T47D (cell line): ENCODE measurements around the gene SCOC.

Source experiments
- DNase-seq, 2 experiments: peaks; one replicate each; pipeline versions ENCODE4 v3.0.0 to v3.0.0-alpha.2; 2011 to 2012; ENCODE audit warnings: low read depth in 1 of 2, low spot score in 1 of 2
- JUND ChIP-seq: IDR thresholded peaks from 2 replicates; pipeline ENCODE4 v1.6.1; 2012; ENCODE audit warnings: low read depth
- in situ Hi-C: cut with HindIII; loops from 2 replicates; pipeline ENCODE4 v1.10.0; 2016; ENCODE audit warnings: low sequenced_read_pairs, low pct_unique_long_range_greater_than_20kb

SCOC gene

GRCh38 chr4:140373328-140374129 lies at the start of gene SCOC:
TSS of gene SCOC (plus strand) at chr4:140373646. CDS start at chr4:140379171, 5,525 bp downstream.
- DNase-seq = peak; percentile 87 to 99
- no peak for TF ChIP-seq JUND
- in situ Hi-C loops = no loop called here

DNA sequence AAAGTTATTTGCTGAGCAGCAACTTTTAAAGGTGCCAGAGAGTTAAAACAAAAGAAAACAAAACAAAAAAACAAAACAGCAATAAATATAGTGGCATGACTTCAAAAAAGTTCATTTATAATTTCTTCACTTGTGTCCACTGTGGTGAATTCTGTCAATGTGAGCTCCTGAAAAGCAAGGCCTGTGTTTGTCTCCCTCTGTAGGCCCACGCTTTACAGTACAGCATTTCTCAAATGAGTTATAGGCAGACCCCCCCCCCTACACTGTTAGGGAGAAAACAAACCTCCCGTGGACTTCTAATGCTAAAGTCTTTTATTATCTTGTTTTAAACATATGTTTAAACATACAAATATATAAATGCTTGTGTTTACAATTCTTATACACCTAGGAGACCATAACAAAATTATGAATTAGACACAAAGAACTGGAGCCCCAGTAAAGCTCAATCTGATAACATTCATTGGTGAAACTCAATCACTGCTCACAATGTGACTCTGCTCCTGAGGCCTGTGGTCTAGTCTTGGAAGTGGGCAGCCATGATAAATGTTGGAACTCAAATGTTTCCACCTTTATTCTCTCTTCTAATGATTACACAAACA lies 47.0 kb upstream of the SCOC start:
- DNase-seq = peak; percentile 30 to 63
- no peak for TF ChIP-seq JUND
- in situ Hi-C loops = no loop called here

- in situ Hi-C loops = no loop called here
- DNase-seq = peak in 1 of 2 experiments; percentile 44
- no peak for TF ChIP-seq JUND
These were observed 43.0 kb upstream of the SCOC start for GRCh38 chr4:140330311-140330900.

DNA sequence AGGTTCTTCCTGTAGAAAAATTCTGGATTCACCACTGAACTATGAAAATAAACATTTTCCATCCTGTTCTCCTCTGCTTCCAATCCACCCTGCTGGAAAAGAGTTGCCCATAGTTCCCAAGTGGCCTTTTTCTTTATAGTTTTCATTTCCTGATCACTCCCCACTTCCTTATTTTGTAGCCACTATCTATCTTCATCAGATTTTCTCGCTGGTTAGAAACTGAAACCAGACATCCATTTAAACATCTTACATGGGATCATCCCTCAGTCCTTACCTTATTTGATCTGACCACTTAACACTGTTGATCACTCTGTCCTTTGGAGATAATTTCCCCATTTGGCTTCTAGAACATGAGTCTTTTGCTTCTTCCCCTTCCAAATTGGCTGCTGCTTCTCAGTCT lies 42.2 kb upstream of the SCOC start:
- no peak for TF ChIP-seq JUND
- no peak for DNase-seq
- in situ Hi-C loops = no loop called here

DNA sequence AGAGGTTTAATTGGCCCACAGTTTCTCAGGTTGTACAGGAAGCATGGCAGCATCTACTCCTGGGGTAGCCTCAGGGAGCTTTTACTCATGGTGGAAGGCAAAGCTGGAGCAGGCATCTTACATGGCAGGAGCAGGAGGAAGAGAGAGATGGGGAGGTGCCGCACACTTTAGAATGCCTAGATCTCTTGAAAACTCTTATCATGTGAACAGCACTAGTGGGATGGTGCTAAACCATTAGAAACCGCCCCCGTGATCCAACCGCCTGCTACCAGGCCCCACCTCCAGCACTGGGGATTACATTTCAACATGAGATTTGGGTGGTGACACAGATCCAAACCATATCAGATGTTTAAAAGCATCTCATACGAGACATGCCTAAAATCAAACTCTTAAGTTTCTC lies 41.6 kb upstream of the SCOC start:
- DNase-seq = no peak
- TF ChIP-seq JUND = no peak

DNA sequence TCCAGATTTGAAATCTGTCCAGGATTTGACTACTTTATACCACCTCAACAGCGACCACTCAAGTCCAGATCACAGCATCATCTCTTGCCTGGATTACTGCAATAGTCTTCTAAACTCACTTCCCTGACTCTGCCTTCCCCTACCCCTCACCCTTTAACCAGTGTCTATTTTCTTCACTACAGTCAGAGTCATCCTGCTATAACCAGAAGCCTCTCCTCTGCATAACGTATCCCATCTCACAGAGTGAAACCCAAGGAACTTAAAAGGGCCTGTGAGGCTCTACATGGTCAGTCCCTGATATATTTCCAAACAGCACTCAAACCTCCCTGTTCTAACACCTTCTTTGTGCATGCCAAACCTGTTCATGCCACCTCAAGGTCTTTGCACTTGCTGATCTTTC lies 40.7 kb upstream of the SCOC start:
- no peak for TF ChIP-seq JUND
- in situ Hi-C loops = no loop called here
- DNase-seq = peak in 1 of 2 experiments; percentile 10

More for the DNA sequence above, 41.6 kb upstream of the SCOC start:
- in situ Hi-C loops = no loop called here

GRCh38 chr4:140333523-140333922 lies 39.9 kb upstream of the SCOC start:
- DNase-seq = no peak
- TF ChIP-seq JUND = no peak
- in situ Hi-C loops = no loop called here

DNA sequence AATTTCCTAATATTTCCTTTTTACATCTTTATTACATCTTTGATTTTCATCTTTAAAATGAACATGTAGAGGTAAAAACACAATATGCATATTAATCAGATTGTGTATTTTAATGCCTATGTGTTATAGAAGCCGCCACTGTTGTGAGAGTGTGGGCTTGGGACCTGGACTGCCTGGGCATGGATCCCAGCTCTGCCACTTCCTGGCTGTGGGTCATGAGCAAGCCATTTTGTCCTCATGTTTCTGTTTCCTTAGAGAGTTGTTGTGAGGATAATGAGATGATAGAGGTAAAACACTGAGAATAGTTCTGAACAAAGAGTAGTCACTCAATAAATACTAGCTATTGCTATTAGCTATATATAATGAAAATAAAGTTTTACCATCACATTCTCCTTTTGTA lies 38.4 kb upstream of the SCOC start:
- TF ChIP-seq JUND = no peak
- in situ Hi-C loops = no loop called here
- no peak for DNase-seq

DNA sequence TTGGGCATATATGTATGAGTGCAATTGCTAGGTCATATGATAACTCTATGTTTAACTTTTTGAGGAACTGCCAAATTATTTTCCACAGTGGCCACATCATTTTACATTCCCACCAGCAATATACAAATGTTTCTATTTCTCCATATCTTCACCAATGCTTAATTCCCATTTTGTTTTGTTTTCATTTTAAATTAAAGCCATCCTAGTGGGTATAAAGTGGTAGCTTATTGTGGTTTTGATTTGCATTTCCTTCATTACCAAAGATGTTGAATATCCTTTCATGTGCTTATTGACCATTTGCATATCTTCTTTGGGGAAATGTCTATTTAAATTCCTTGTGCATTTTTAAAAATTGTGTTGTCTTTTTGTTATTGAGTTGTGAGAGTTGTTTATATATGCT lies 36.7 kb upstream of the SCOC start:
- in situ Hi-C loops = no loop called here
- no peak for DNase-seq
- TF ChIP-seq JUND = no peak

DNA sequence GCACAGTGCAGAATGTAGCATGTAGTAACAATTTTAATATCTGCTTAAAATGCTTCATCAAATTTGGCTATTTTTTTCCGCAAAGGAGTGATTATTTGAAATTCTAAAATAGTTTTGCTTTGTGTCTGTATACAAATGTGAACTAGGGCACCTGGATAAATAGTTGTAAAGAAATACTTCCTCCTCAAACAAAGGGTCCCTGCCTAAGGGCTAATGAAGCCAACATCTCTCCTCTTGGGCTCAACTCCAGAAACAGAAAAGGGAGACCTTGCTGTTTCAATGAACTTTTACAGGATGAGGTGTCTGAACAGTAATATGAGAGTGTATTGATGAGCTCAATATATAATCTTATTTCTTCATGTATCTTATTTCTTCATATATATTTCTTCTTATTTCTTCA lies 30.8 kb upstream of the SCOC start:
- TF ChIP-seq JUND = no peak
- no peak for DNase-seq
- in situ Hi-C loops = no loop called here

- in situ Hi-C loops = no loop called here
- peak in 1 of 2 experiments; percentile 42 for DNase-seq
- TF ChIP-seq JUND = no peak
These were observed 30.1 kb upstream of the SCOC start for GRCh38 chr4:140343303-140343702.

DNA sequence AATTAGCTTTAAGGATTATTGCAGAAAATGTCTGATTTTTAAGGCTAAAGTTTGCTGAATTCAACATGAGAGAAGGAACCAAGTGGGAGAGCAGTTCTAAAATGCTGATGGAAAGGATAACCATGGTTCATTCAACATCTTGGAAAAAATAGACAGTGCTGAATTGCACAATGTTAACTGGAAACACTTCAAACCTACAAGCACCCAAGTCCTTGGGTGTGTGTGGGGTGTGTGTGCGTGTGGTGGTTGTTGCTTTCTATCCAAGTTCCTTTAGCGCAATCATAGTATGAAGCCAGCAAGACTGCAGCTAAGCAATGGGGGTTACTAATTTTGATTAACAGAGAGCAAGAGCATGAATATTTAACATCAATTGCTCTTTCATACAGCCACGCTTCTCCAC lies 29.3 kb upstream of the SCOC start:
- TF ChIP-seq JUND = no peak
- in situ Hi-C loops = no loop called here

GRCh38 chr4:140344621-140345020 lies 28.8 kb upstream of the SCOC start:
- in situ Hi-C loops = no loop called here
- no peak for TF ChIP-seq JUND
- no peak for DNase-seq

More for the DNA sequence above, 29.3 kb upstream of the SCOC start:
- DNase-seq = no peak
